CD4-positive, alpha-beta T cell treated with Interleukin-12 subunit alpha and Interleukin-12 subunit beta, for 1 hour (primary cell): ENCODE data around the gene PCID2.
"Not testable (repeated sequence)": the region's sequence is repeated elsewhere in the genome, so short reads cannot be mapped to it uniquely, and the experiment has no call there.

Experiments used
- DNase-seq: peaks from one replicate; pipeline ENCODE4 v3.0.0-alpha.2; 2020

Gene PCID2

GRCh38 chr13:113162783-113163685 is 45.4 kb downstream of the PCID2 start:
- no peak for DNase-seq

GRCh38 chr13:113161975-113162374 is 46.5 kb downstream of the PCID2 start:
- DNase-seq, result not testable (repeated sequence)

- no peak for DNase-seq
Observed at GRCh38 chr13:113161433-113161832, 47.0 kb downstream of the PCID2 start.

GRCh38 chr13:113160983-113161382 is 47.5 kb downstream of the PCID2 start:
- DNase-seq, result no peak

- DNase-seq, result no peak
Observed at GRCh38 chr13:113159701-113160100, 48.8 kb downstream of the PCID2 start.

- DNase-seq, result no peak
Observed at GRCh38 chr13:113158946-113159345, 49.5 kb downstream of the PCID2 start.

- no peak for DNase-seq
Observed at GRCh38 chr13:113157929-113158747, 50.3 kb downstream of the PCID2 start, which contains the start of gene PROZ. PROZ (plus strand) TSS chr13:113158648; CDS start chr13:113158661, 13 bp downstream.

GRCh38 chr13:113157206-113157928 is 51.1 kb downstream of the PCID2 start:
- DNase-seq, result no peak

GRCh38 chr13:113155982-113156655 is 52.4 kb downstream of the PCID2 start:
- DNase-seq, result no peak

- DNase-seq, result no peak
Observed at GRCh38 chr13:113155201-113155600, 53.3 kb downstream of the PCID2 start.

GRCh38 chr13:113153810-113154748 is 54.4 kb downstream of the PCID2 start:
- peak; percentile 73 for DNase-seq

- no peak for DNase-seq
Observed at GRCh38 chr13:113152984-113153809, 55.3 kb downstream of the PCID2 start.

- DNase-seq, result no peak
Observed at GRCh38 chr13:113152691-113152983, 55.8 kb downstream of the PCID2 start.

GRCh38 chr13:113151745-113152690 is 56.5 kb downstream of the PCID2 start:
- DNase-seq, result peak; percentile 34

- no peak for DNase-seq
Observed at GRCh38 chr13:113150550-113151365, 57.7 kb downstream of the PCID2 start.

GRCh38 chr13:113149711-113150549 is 58.5 kb downstream of the PCID2 start:
- DNase-seq, result no peak

- DNase-seq, result no peak
Observed at GRCh38 chr13:113148940-113149503, 59.4 kb downstream of the PCID2 start.
